Body of pancreas (tissue), 4 donors: ENCODE measurements around the gene ARSA. TPM values are rescaled to one million over a fixed set of nuclear protein-coding genes. Genes with fewer than 3 reads are reported as not detected.
"Not testable (repeated sequence)": the region's sequence is repeated elsewhere in the genome, so short reads cannot be mapped to it uniquely, and the experiment has no call there.

Source experiments
- ATAC-seq: fragments of 150-250 bp; one replicate; pipeline ENCODE4 v1.9.1; 2016
- DNase-seq, 4 donors: peaks; one replicate each; pipeline ENCODE4 v3.0.0-alpha.2; 2019
- H3K27ac ChIP-seq, 4 donors: fragments of 200-600 bp; sonication (generic); 1 replicate in 3 of 4; 2 replicates in 1 of 4; pipeline versions ENCODE4 v1.5.1 to v1.6.1; 2016 to 2019; ENCODE audit warnings: mild to moderate bottlenecking in 1 of 4, mixed read lengths in 1 of 4, moderate library complexity in 1 of 4
- H3K27me3 ChIP-seq, 2 donors: fragments of 200-600 bp; sonication (generic); one replicate each; pipeline ENCODE4 v1.6.0; 2016; ENCODE audit warnings: mild to moderate bottlenecking in 1 of 2
- H3K36me3 ChIP-seq, 2 donors: fragments of 200-600 bp; sonication (generic); replicated peaks in 1 of 2; 2 replicates each; pipeline ENCODE4 v1.5.1; 2016; ENCODE audit warnings: low read depth in 2 of 2; ENCODE audit not compliant: insufficient read depth in 1 of 2
- H3K4me1 ChIP-seq: fragments of 200-600 bp; sonication (generic); one replicate; pipeline ENCODE4 v1.6.0; 2016
- H3K4me3 ChIP-seq, 2 donors: fragments of 200-600 bp; sonication (generic); 1 replicate in 1 of 2; 2 replicates in 1 of 2; pipeline ENCODE4 v1.5.1; 2016 to 2019
- H3K9me3 ChIP-seq, 3 donors: fragments of 200-600 bp; sonication (generic); 1 replicate in 2 of 3; 2 replicates in 1 of 3; pipeline ENCODE4 v1.5.1; 2016
- POLR2A ChIP-seq, 3 donors: fragments of 450-650 bp; IDR thresholded peaks; one replicate each; pipeline ENCODE4 v1.6.1; 2016; ENCODE audit warnings: antibody characterized with exemption in 3 of 3, mild to moderate bottlenecking in 2 of 3
- WGBS, 2 donors: methylation state at CpG; one replicate each; pipeline ENCODE4 v1.1.5; 2017; 5-methylcytosine and 5-hydroxymethylcytosine counted together
- intact Hi-C: fragments of 100-400 bp; cut with DNase I; formaldehyde crosslinking; loops from one replicate; pipeline ENCODE4 v1.15.1; 2023
- total RNA-seq, 2 donors: library from RNA; depleted of rRNA; stranded (reverse); fragments of >200 nt; gene quantifications; one replicate each; pipeline ENCODE4 v1.1.0, GENCODE V29; 2016
- TF ChIP-seq, protein P1 (sequence below), 7 experiments: fragments of 450-650 bp in 4 of 7; fragments of 200-600 bp in 3 of 7; sonication (generic) in 3 of 7; IDR thresholded peaks; one replicate each; pipeline ENCODE4 v1.5.1; 2016 to 2019; ENCODE audit warnings: antibody characterized with exemption in 7 of 7

ARSA gene
- total RNA-seq, 2 donors from 2014 or later = 47.0 to 84.7 TPM

DNA sequence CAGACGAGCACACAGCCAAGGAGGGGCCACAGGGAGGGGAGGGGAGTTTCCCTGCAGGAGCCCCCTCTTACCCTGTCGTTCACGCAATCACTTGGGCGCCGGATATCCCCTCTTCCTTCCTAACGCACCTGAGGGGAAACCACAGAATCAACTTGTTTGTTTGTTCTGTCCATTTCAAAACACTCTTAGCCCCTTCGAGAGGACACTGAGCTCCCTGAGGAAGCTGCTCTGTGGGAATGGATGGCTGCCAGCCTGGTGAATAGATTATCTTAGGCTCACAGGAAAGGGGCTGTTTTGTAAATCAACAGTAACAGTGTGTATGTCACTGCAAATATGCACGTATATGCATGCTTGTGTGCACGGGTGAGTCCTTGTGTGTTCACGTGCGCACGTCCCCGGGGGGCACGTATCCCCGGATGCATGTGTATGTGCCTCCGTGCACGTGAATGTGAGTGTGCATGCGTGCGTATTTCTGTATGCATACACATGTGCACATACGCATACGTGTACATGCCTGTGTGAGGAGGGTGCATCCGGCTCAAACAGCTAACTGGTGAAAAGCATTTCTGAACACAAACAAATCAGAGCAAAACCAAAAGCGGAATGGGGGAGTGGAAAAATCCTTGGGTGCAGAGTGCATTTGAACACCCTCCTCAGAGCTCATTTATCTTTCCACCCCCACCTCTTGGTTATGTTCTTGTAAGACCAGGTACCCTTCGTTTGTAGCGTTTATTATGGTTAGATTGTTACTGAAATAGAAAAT, 7.2 kb downstream of the ARSA start:
- Histone ChIP-seq H3K27me3 (no peaks in the 10 kb centered on the region), H3K4me1 (peaks cover 37% of the 10 kb centered on the region), H3K4me3 (no peak overlapping the region), H3K27ac (peak overlapping the region in 1 of 4 donors; percentile 91), H3K9me3 (no peaks in the 10 kb centered on the region), H3K36me3 (no peaks in the 10 kb centered on the region)
- TF ChIP-seq, protein P1, sequence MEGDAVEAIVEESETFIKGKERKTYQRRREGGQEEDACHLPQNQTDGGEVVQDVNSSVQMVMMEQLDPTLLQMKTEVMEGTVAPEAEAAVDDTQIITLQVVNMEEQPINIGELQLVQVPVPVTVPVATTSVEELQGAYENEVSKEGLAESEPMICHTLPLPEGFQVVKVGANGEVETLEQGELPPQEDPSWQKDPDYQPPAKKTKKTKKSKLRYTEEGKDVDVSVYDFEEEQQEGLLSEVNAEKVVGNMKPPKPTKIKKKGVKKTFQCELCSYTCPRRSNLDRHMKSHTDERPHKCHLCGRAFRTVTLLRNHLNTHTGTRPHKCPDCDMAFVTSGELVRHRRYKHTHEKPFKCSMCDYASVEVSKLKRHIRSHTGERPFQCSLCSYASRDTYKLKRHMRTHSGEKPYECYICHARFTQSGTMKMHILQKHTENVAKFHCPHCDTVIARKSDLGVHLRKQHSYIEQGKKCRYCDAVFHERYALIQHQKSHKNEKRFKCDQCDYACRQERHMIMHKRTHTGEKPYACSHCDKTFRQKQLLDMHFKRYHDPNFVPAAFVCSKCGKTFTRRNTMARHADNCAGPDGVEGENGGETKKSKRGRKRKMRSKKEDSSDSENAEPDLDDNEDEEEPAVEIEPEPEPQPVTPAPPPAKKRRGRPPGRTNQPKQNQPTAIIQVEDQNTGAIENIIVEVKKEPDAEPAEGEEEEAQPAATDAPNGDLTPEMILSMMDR (IDR thresholded peaks at IDR 0.05) = peak in 1 of 7 experiments; percentile 74
- TF ChIP-seq POLR2A (IDR thresholded peaks at IDR 0.05) = no peak
- peak in 2 of 4 donors; percentile 20 to 22 for DNase-seq
- no peak for ATAC-seq
- intact Hi-C loops = no loop called here
- 10 to 12% methylated on average over 24 to 25 of the region's 25 CpGs for WGBS, 2 donors

DNA sequence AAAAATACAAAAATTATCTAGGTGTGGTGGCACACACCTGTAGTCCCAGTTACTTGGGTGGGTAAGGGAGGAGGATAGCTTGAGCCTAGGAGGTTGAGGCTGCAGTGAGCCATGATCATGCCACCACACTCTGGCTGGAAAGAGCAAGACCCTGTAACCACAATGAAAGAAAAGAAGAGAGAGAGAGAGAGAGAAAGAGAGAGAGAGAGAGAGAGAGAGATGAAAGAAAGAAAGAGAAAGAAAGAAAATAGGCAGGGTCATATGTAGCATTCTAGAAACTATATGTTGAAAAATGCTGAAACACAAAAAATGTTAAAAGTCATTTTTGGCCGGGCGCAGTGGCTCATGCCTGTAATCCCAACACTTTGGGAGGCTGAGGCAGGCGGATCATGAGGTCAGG, 13.7 kb downstream of the ARSA start:
- H3K27me3 ChIP-seq, DNase-seq, intact Hi-C loops, ATAC-seq, H3K36me3 ChIP-seq, H3K4me1 ChIP-seq, H3K4me3 ChIP-seq, H3K9me3 ChIP-seq: not testable (repeated sequence)
- 67 to 93% methylated on average over 3 of the region's 3 CpGs for WGBS, 2 donors
- H3K27ac ChIP-seq = peak overlapping the region in 1 of 4 donors; percentile 82

DNA sequence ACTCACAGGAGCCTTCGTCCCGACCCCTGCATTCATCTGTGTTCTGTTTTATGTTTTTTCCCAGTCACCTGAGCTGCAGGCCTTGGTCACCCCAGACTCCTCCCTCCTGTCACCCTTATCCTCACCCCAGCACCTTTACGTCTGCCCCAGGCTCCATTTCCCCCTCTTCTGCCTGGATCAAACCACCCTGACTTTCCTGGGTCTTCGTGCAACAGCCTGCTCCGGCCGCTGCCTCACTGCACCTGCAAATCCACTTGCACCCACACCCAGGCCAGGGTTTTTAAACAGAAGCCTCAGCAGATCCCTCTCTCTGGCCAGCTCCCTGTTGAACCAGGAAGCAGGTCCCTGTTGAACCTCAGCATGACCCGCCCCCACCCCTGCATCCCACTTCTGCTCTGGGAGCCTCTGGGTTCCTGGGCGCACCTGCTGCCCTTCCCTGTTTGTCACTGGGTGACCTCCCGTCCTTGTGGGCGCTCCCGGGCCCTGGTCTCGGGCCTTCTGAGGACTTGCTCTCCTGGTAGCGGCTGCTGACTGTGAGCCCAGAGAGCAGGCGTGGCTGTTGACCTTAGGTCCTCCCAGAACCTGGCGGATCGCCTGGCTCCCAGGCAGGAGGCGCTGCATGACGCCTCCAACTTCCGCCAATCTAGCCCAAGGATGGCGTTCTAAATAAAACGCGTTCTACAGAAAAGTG, 14.5 kb downstream of the ARSA start:
- peaks cover 9% of the 10 kb centered on the region for H3K4me1 ChIP-seq
- TF ChIP-seq, protein P1 (IDR thresholded peaks at IDR 0.05) = peak in 5 of 7 experiments; percentile 13 to 38 (median 31)
- peak; percentile 24 to 73 (median 66) for TF ChIP-seq POLR2A (IDR thresholded peaks at IDR 0.05)
- H3K36me3 ChIP-seq = no peaks in the 10 kb centered on the region
- no peaks in the 10 kb centered on the region for H3K9me3 ChIP-seq
- H3K4me3 ChIP-seq = no peak overlapping the region
- peak overlapping the region in 3 of 4 donors; percentile 62 to 82 (median 68) for H3K27ac ChIP-seq
- intact Hi-C loops = no loop called here
- peak; percentile 94 for ATAC-seq
- WGBS, 2 donors = 39 to 51% methylated on average over 20 to 22 of the region's 22 CpGs
- H3K27me3 ChIP-seq = no peaks in the 10 kb centered on the region
- peak; percentile 83 to 93 (median 92) for DNase-seq

DNA sequence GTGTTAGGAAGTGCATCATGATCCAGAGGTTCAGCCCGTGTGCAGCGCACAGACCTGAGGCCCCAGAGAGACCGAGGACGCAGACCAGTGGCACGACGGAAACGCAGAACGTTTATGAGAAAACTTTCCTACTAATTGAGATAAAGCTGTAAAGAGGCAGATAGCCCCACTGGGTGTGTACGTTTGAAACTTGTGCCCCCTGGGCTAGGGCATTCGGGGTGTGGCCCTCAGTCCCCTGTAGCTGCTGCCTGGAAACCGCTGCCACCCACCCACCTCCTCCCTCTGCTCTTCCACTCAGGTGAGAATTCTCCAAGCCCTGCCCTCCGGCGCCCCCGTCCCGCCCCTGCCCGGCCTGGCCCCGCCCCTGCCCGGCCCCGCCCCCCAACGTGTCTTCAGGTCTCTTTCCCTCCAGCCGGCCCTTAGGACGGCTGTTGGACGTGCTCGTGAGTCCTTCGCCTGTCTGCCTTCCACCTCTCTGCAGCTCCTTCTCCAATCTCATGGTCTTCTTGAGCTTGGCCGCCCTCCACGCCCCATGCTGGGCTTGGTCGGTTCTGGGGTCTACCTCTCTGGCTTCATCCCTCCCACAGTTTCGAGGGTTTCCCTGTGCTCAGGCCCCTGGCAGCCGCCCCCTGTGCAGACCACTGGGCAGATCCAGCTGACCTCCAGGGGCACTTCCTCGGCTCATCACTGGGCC, 15.3 kb downstream of the ARSA start:
- ATAC-seq = peak; percentile 57
- peak overlapping the region in 2 of 4 donors; percentile 68 to 82 for H3K27ac ChIP-seq
- WGBS, 2 donors = 43 to 73% methylated on average over 17 to 29 of the region's 31 CpGs

More for the DNA sequence above, 15.3 kb downstream of the ARSA start:
- peaks cover 9% of the 10 kb centered on the region for H3K4me1 ChIP-seq
- TF ChIP-seq, protein P1 (IDR thresholded peaks at IDR 0.05) = no peak
- TF ChIP-seq POLR2A (IDR thresholded peaks at IDR 0.05) = no peak
- H3K4me3 ChIP-seq = no peak overlapping the region
- no peaks in the 10 kb centered on the region for H3K9me3 ChIP-seq
- intact Hi-C loops = no loop called here
- H3K36me3 ChIP-seq = no peaks in the 10 kb centered on the region
- no peaks in the 10 kb centered on the region for H3K27me3 ChIP-seq
- DNase-seq = peak in 1 of 4 donors; percentile 16
